Measurements from ENCODE around the gene VAV2.
A peak's percentile ranks its signal among the peaks of the same experiment; 100 is the strongest.

VAV2 gene

GRCh38 chr9:133773889-133774655 lies 218.1 kb downstream of the VAV2 start:
- Histone ChIP-seq H3K9me3 (replicated peaks in 1 of 11) (peaks cover 11 to 19% (median 14%) of the 10 kb centered on the region in 11 experiments), H3K4me1 (peaks cover 4 to 23% (median 18%) of the 10 kb centered on the region in 10 experiments; a peak in 16 of 20 replicates), H3K27me3 (no peaks in the 10 kb centered on the region), H3K36me3 (peaks cover 28 to 87% (median 55%) of the 10 kb centered on the region in 11 experiments), H3K4me2 (no peak overlapping the region), H3K27ac (no peak overlapping the region), H4K20me1 (peaks cover 0 to 14% (median 0%) of the 10 kb centered on the region in 11 experiments; a peak in 2 of 22 replicates), H3K9ac (no peak overlapping the region), H3K4me3 (no peak overlapping the region)
- no peak for TF ChIP-seq Cebpa-rat (IDR thresholded peaks at IDR 0.05)

- TF ChIP-seq Cebpa-rat (IDR thresholded peaks at IDR 0.05): no peak
- peaks cover 21 to 32% (median 26%) of the 10 kb centered on the region in 11 experiments for H3K9me3 ChIP-seq (replicated peaks in 1 of 11)
- peaks cover 42 to 90% (median 69%) of the 10 kb centered on the region in 11 experiments for H3K36me3 ChIP-seq
- no peak overlapping the region for H3K4me3 ChIP-seq
- no peak overlapping the region for H3K27ac ChIP-seq
- H3K4me1 ChIP-seq: peaks cover 4 to 17% (median 14%) of the 10 kb centered on the region in 10 experiments; a peak in 16 of 20 replicates
- H3K4me2 ChIP-seq: no peak overlapping the region
- no peaks in the 10 kb centered on the region for H3K27me3 ChIP-seq
- H3K9ac ChIP-seq: no peak overlapping the region
- peaks cover 0 to 5% (median 0%) of the 10 kb centered on the region in 11 experiments; a peak in 2 of 22 replicates for H4K20me1 ChIP-seq
Measured at GRCh38 chr9:133772581-133772980, 219.5 kb downstream of the VAV2 start.

- Histone ChIP-seq H3K4me3 (no peak overlapping the region), H3K4me1 (peaks cover 0 to 9% (median 6%) of the 10 kb centered on the region in 10 experiments; a peak in 15 of 20 replicates), H3K27ac (no peak overlapping the region), H3K9ac (peak overlapping the region in 1 of 11 experiments; percentile 22; a peak in 1 of 22 replicates), H3K27me3 (no peaks in the 10 kb centered on the region), H4K20me1 (peaks cover 0 to 5% (median 0%) of the 10 kb centered on the region in 11 experiments; a peak in 2 of 22 replicates), H3K9me3 (replicated peaks in 1 of 11) (peaks cover 29 to 40% (median 34%) of the 10 kb centered on the region in 11 experiments), H3K4me2 (no peak overlapping the region), H3K36me3 (peaks cover 50 to 98% (median 77%) of the 10 kb centered on the region in 11 experiments)
- no peak for TF ChIP-seq Cebpa-rat (IDR thresholded peaks at IDR 0.05)
Measured at GRCh38 chr9:133771486-133772482, 220.3 kb downstream of the VAV2 start.

- Histone ChIP-seq H3K27ac (no peak overlapping the region), H3K9me3 (replicated peaks in 1 of 11) (peaks cover 31 to 42% (median 36%) of the 10 kb centered on the region in 11 experiments), H3K4me3 (no peak overlapping the region), H3K27me3 (no peaks in the 10 kb centered on the region), H3K4me1 (no peaks in the 10 kb centered on the region), H4K20me1 (peaks cover 0 to 5% (median 0%) of the 10 kb centered on the region in 11 experiments; a peak in 2 of 22 replicates), H3K9ac (no peak overlapping the region), H3K36me3 (peaks cover 49 to 97% (median 71%) of the 10 kb centered on the region in 11 experiments), H3K4me2 (no peak overlapping the region)
- TF ChIP-seq Cebpa-rat (IDR thresholded peaks at IDR 0.05): no peak
Measured at GRCh38 chr9:133770076-133770777, 221.9 kb downstream of the VAV2 start.

GRCh38 chr9:133769511-133770075 lies 222.5 kb downstream of the VAV2 start:
- H3K4me1 ChIP-seq: no peaks in the 10 kb centered on the region
- no peak for TF ChIP-seq Cebpa-rat (IDR thresholded peaks at IDR 0.05)
- H4K20me1 ChIP-seq: peaks cover 0 to 5% (median 0%) of the 10 kb centered on the region in 11 experiments; a peak in 2 of 22 replicates
- H3K36me3 ChIP-seq: peaks cover 49 to 96% (median 70%) of the 10 kb centered on the region in 11 experiments
- H3K9me3 ChIP-seq (replicated peaks in 1 of 11): peaks cover 27 to 37% (median 32%) of the 10 kb centered on the region in 11 experiments
- H3K27ac ChIP-seq: no peak overlapping the region
- H3K4me2 ChIP-seq: no peak overlapping the region
- H3K4me3 ChIP-seq: no peak overlapping the region
- no peak overlapping the region for H3K9ac ChIP-seq
- no peaks in the 10 kb centered on the region for H3K27me3 ChIP-seq

- Histone ChIP-seq H4K20me1 (peaks cover 0 to 5% (median 0%) of the 10 kb centered on the region in 11 experiments; a peak in 2 of 22 replicates), H3K4me3 (no peak overlapping the region), H3K9me3 (replicated peaks in 1 of 11) (peaks cover 21 to 31% (median 26%) of the 10 kb centered on the region in 11 experiments), H3K27me3 (no peaks in the 10 kb centered on the region), H3K36me3 (peaks cover 48 to 96% (median 70%) of the 10 kb centered on the region in 11 experiments), H3K4me2 (no peak overlapping the region), H3K27ac (no peak overlapping the region), H3K4me1 (no peaks in the 10 kb centered on the region), H3K9ac (no peak overlapping the region)
- no peak for TF ChIP-seq Cebpa-rat (IDR thresholded peaks at IDR 0.05)
Measured at GRCh38 chr9:133768859-133769510, 223.1 kb downstream of the VAV2 start.

- H3K9me3 ChIP-seq (replicated peaks in 1 of 11): peaks cover 20 to 28% (median 23%) of the 10 kb centered on the region in 11 experiments
- H3K4me2 ChIP-seq: no peak overlapping the region
- H3K27me3 ChIP-seq: no peaks in the 10 kb centered on the region
- H3K36me3 ChIP-seq: peaks cover 49 to 96% (median 70%) of the 10 kb centered on the region in 11 experiments
- H4K20me1 ChIP-seq: peaks cover 0 to 5% (median 0%) of the 10 kb centered on the region in 11 experiments; a peak in 2 of 22 replicates
- no peak for TF ChIP-seq Cebpa-rat (IDR thresholded peaks at IDR 0.05)
- H3K9ac ChIP-seq: no peak overlapping the region
- 0 out of 20 replicates have a peak overlapping the region, but pooled peaks of 1 of the 10 experiments have one; percentile 2 for H3K4me3 ChIP-seq
- no peaks in the 10 kb centered on the region for H3K4me1 ChIP-seq
- no peak overlapping the region for H3K27ac ChIP-seq
Measured at GRCh38 chr9:133768371-133768858, 223.7 kb downstream of the VAV2 start.
